ENCODE results near the gene SPPL3. TPM values are rescaled to one million over a fixed set of nuclear protein-coding genes. Genes with fewer than 3 reads are reported as not detected.

SPPL3 gene
- total RNA-seq, 1 donor: 10.9 TPM

DNA sequence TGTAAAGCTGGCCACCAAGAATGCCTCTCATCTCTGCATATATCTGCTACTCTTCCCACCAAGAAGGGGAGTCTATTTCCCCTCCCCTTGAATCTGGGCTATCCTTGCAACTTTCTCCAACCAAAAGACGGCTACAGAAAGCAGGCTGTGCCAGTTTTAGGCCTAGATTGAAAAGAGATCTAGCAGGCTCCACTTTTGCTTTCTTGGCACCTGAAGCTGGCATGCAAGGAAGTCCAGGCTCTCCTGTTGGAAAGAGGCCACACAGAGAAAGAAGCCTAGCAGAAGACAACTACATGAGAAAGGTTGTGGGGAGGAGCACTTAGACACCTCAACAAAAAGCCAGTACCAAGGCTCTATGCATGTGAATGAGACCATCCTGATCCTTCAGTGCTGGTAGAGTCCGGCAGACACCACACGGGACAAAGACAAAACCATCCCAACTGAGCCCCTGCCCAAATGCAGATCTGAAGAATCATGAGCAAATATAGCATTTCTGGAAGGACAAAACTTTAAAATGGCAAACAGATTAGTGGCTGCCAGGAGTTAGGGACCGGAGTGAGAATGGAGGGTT lies 68.0 kb downstream of the SPPL3 start:
- H4K20me1 ChIP-seq (ENCODE audit: insufficient read depth, low read length): peaks cover 63% of the 10 kb centered on the region
- H3K27me3 ChIP-seq (ENCODE audit: insufficient read depth, low read length): no peaks in the 10 kb centered on the region
- DNase-seq (ENCODE audit: insufficient read length, low spot score, missing footprints): no peak
- peaks cover 55% of the 10 kb centered on the region for H3K79me2 ChIP-seq (ENCODE audit: insufficient read depth, low read length)
- H3K9me3 ChIP-seq (ENCODE audit: low read depth, low read length): no peaks in the 10 kb centered on the region
- no peaks in the 10 kb centered on the region for H3K36me3 ChIP-seq (ENCODE audit: insufficient read depth, low read length)
- TF ChIP-seq, protein P1, sequence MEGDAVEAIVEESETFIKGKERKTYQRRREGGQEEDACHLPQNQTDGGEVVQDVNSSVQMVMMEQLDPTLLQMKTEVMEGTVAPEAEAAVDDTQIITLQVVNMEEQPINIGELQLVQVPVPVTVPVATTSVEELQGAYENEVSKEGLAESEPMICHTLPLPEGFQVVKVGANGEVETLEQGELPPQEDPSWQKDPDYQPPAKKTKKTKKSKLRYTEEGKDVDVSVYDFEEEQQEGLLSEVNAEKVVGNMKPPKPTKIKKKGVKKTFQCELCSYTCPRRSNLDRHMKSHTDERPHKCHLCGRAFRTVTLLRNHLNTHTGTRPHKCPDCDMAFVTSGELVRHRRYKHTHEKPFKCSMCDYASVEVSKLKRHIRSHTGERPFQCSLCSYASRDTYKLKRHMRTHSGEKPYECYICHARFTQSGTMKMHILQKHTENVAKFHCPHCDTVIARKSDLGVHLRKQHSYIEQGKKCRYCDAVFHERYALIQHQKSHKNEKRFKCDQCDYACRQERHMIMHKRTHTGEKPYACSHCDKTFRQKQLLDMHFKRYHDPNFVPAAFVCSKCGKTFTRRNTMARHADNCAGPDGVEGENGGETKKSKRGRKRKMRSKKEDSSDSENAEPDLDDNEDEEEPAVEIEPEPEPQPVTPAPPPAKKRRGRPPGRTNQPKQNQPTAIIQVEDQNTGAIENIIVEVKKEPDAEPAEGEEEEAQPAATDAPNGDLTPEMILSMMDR (IDR thresholded peaks at IDR 0.05; ENCODE audit: extremely low read depth, low read depth, low read length): no peak
- H3K4me3 ChIP-seq (ENCODE audit: insufficient read depth, low read length): no peak overlapping the region
- H3K27ac ChIP-seq (ENCODE audit: low read depth, low read length): no peak overlapping the region
- no peak overlapping the region for H3K4me2 ChIP-seq (ENCODE audit: insufficient read depth, low read length)
- peaks cover 16% of the 10 kb centered on the region for H3K4me1 ChIP-seq (ENCODE audit: insufficient read depth, low read length)
- no peak overlapping the region for H2AFZ ChIP-seq (ENCODE audit: low read length)

DNA sequence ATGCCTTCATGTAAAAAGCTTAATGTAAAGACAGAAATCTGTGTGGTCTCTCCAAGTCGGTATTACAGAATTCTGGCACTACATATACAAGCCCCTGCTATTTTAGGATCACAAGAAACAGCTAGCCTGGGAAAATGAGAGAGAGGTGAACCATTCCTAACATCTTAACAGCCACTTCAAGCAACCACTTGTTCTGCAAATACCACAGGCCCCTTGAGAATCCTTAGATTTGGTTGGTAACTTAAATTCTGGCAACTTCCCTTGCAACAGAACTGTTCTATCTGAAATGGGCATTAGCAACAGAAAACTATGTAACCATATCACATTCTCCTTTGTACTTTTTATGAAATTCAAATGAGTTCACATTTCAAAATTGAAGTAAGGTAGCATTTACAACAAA lies 68.5 kb downstream of the SPPL3 start:
- Histone ChIP-seq H3K27ac (ENCODE audit: low read depth, low read length) (peak overlapping the region; percentile 34), H3K9me3 (ENCODE audit: low read depth, low read length) (no peaks in the 10 kb centered on the region), H2AFZ (ENCODE audit: low read length) (no peak overlapping the region), H4K20me1 (ENCODE audit: insufficient read depth, low read length) (peaks cover 68% of the 10 kb centered on the region), H3K27me3 (ENCODE audit: insufficient read depth, low read length) (no peaks in the 10 kb centered on the region), H3K79me2 (ENCODE audit: insufficient read depth, low read length) (peaks cover 57% of the 10 kb centered on the region), H3K4me3 (ENCODE audit: insufficient read depth, low read length) (no peak overlapping the region), H3K36me3 (ENCODE audit: insufficient read depth, low read length) (no peaks in the 10 kb centered on the region), H3K4me2 (ENCODE audit: insufficient read depth, low read length) (peak overlapping the region; percentile 39), H3K4me1 (ENCODE audit: insufficient read depth, low read length) (peaks cover 16% of the 10 kb centered on the region)
- DNase-seq (ENCODE audit: insufficient read length, low spot score, missing footprints): no peak
- TF ChIP-seq, protein P1 (IDR thresholded peaks at IDR 0.05; ENCODE audit: extremely low read depth, low read depth, low read length): no peak

GRCh38 chr12:120835304-120835612 lies 68.9 kb downstream of the SPPL3 start:
- peaks cover 16% of the 10 kb centered on the region for H3K4me1 ChIP-seq (ENCODE audit: insufficient read depth, low read length)
- H3K4me2 ChIP-seq (ENCODE audit: insufficient read depth, low read length): peak overlapping the region; percentile 39
- TF ChIP-seq, protein P1 (IDR thresholded peaks at IDR 0.05; ENCODE audit: extremely low read depth, low read depth, low read length): no peak
- H3K9me3 ChIP-seq (ENCODE audit: low read depth, low read length): no peaks in the 10 kb centered on the region
- H3K36me3 ChIP-seq (ENCODE audit: insufficient read depth, low read length): no peaks in the 10 kb centered on the region
- H3K4me3 ChIP-seq (ENCODE audit: insufficient read depth, low read length): no peak overlapping the region
- H3K27me3 ChIP-seq (ENCODE audit: insufficient read depth, low read length): no peaks in the 10 kb centered on the region
- DNase-seq (ENCODE audit: insufficient read length, low spot score, missing footprints): peak; percentile 49
- H3K79me2 ChIP-seq (ENCODE audit: insufficient read depth, low read length): peaks cover 57% of the 10 kb centered on the region
- no peak overlapping the region for H2AFZ ChIP-seq (ENCODE audit: low read length)
- peak overlapping the region; percentile 34 for H3K27ac ChIP-seq (ENCODE audit: low read depth, low read length)
- peaks cover 68% of the 10 kb centered on the region for H4K20me1 ChIP-seq (ENCODE audit: insufficient read depth, low read length)

DNA sequence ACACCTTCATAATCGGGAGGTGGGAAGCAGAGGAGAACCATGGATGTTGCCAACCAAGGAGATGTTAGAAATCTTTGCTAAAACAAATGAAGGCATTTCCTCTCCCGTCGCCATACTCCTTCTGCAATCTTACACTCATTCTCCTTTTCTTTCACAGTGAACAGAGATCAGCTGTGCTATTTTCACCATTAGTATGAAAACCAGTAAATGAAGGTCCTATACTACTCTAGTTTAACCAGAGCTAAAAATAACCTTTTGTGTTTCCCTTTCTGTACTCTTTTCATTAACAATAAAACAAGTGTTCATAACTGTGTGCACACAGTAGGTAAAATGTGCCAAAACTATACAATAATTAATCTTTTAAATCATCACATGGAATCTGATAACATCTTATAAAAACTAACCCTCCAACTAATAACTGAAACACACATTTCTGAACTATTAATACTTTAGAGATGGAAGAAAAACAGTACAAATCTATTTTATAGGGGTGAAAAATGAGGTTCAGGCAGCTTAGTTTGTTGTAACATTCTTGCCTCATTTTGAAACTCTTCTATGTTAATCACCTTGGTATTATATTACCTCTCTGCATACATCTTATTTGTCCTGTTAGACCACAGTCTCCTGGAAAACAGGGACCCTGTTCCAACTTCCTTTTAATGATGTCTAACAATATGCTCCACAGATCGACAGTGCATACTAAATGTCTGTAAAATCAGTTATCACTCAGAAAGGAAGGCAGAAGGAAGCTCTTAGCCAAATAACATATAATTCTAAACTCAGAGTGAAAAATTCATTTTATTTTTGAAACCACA lies 69.5 kb downstream of the SPPL3 start:
- no peaks in the 10 kb centered on the region for H3K9me3 ChIP-seq (ENCODE audit: low read depth, low read length)
- no peak overlapping the region for H3K27ac ChIP-seq (ENCODE audit: low read depth, low read length)
- TF ChIP-seq, protein P1 (IDR thresholded peaks at IDR 0.05; ENCODE audit: extremely low read depth, low read depth, low read length): no peak
- peaks cover 57% of the 10 kb centered on the region for H3K79me2 ChIP-seq (ENCODE audit: insufficient read depth, low read length)
- no peak overlapping the region for H2AFZ ChIP-seq (ENCODE audit: low read length)
- H3K27me3 ChIP-seq (ENCODE audit: insufficient read depth, low read length): no peaks in the 10 kb centered on the region
- peak overlapping the region; percentile 39 for H3K4me2 ChIP-seq (ENCODE audit: insufficient read depth, low read length)
- H3K4me1 ChIP-seq (ENCODE audit: insufficient read depth, low read length): peaks cover 16% of the 10 kb centered on the region
- H3K4me3 ChIP-seq (ENCODE audit: insufficient read depth, low read length): no peak overlapping the region
- DNase-seq (ENCODE audit: insufficient read length, low spot score, missing footprints): no peak
- H3K36me3 ChIP-seq (ENCODE audit: insufficient read depth, low read length): no peaks in the 10 kb centered on the region
- H4K20me1 ChIP-seq (ENCODE audit: insufficient read depth, low read length): peaks cover 68% of the 10 kb centered on the region

All from osteoblast (primary cell).